A549 treated with CORT108297 at 1 μM for 4 hours (cell line): ENCODE data around the gene BCAN. TPM values are rescaled to one million over a fixed set of nuclear protein-coding genes. Genes with fewer than 3 reads are reported as not detected.

Source experiments
- total RNA-seq: library from RNA; stranded (reverse); fragments of 200-300 nt; extraction: Qiagen RNA extraction; gene quantifications from 5 replicates; pipeline ENCODE4 v1.2.3, GENCODE V29; 2022

Gene BCAN
- total RNA-seq = 0.05 to 0.12 TPM in 2 of 5 replicates, not detected in the others

GRCh38 chr1:156641761-156642264 is at the start of gene BCAN:
Gene BCAN (plus strand): TSS chr1:156642117. CDS start chr1:156646055, 3,938 bp downstream.

GRCh38 chr1:156601122-156601830 is 40.6 kb upstream of the BCAN start, which contains the start of gene GPATCH4:
Gene GPATCH4 (minus strand): TSS chr1:156601479.

DNA sequence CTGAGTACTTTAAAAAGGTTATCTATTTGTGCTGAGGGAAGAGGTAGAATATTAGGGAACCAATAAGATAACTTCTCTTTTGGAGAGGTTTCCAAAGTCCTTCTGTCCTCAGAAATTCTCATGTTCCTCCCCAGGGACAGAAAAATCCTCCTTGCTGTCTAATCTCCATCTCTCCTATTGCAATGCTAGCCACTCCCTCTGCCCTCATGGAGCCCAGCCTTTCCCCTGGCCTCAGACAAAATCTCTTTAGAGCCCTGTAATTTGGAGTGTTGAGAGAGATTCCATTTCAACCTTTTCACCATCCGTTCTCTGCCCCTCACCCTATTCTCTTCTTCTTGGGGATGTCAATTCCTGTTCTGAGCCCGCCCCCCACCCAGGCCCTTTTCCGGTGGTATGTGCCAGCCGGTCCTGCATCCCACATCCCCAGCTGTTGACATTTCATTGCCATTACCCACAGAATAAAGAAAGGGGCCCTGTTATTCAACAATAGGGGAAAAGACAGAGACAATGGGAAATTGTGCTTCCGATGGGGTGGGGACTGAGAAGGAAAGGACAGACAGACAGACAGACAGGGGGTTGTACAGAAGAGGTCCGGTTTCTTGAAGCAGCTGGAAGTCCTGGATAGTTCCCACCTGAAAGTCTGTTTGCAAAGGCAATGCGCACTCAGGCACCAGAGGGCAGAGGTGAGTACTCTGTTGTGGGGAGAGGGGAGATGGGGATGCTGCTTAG is 22.9 kb upstream of the BCAN start, which contains the start of gene HAPLN2:
TSS of gene HAPLN2 (plus strand) at position 563 of the 729 bp plus-strand sequence. CDS start 4,076 bp downstream, outside the sequence.

GRCh38 chr1:156676820-156677615 is 35.1 kb downstream of the BCAN start, which contains the start of gene NES:
Gene NES (minus strand): TSS chr1:156677407. CDS start chr1:156677264, 143 bp downstream.

DNA sequence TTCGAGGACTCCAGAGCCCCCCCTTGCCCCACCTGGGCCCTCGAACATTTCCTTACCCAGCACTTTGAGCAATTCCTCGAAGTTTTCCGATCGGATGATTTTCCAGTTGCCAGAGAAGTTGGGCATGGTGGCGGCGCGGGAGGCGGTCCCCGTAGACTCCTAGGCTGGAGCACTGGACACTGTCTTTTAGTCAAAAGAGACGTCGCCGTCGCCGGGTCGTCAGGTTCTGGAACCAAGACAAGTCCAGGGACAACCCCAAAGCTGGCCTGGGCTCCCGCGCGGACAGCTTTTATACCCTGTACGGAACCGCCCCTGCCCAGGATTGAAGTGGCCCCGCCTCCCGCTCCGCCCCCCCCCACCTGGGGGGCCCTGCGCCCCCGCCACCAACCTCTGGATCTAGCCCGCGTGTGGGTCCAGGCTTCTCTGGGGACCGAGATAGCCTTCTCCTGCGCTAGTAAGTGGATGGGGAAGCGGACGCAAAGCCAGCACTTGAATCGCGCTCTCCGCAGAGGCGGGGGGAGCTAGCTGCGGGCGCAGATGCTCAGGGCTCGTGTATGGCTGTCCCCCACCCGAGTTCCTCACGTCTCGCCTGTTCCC is 63.5 kb downstream of the BCAN start, which contains the start of gene CRABP2:
TSS of gene CRABP2 (minus strand) at position 263 of the 597 bp plus-strand sequence. CDS start at position 126, 137 bp downstream.

Other genes starting within 250 kb of the BCAN start
- 20.9 to 35.5 TPM (median 30.3 TPM) in 5 replicates for gene MEF2D, start 141.3 kb upstream of the BCAN start, total RNA-seq
- gene IQGAP3, start 69.6 kb upstream of the BCAN start, total RNA-seq = 12.2 to 20.9 TPM (median 18.6 TPM) in 5 replicates
- not detected in 5 replicates for gene TTC24, start 62.4 kb upstream of the BCAN start, total RNA-seq
- gene NAXE, start 50.3 kb upstream of the BCAN start, total RNA-seq = 133 to 172 TPM (median 169 TPM) in 5 replicates
- gene GPATCH4, start 40.6 kb upstream of the BCAN start, total RNA-seq = 62.7 to 97.9 TPM (median 67.4 TPM) in 5 replicates
- gene HAPLN2, start 22.7 kb upstream of the BCAN start, total RNA-seq = 0.14 to 0.21 TPM (median 0.14 TPM) in 3 of 5 replicates, not detected in the others
- gene NES, start 35.3 kb downstream of the BCAN start, total RNA-seq = 1.2 to 1.5 TPM (median 1.3 TPM) in 5 replicates
- 10.1 to 14.1 TPM (median 11.0 TPM) in 5 replicates for gene CRABP2, start 63.5 kb downstream of the BCAN start, total RNA-seq
- gene METTL25B, start 86.4 kb downstream of the BCAN start, total RNA-seq = 20.7 to 26.6 TPM (median 25.5 TPM) in 5 replicates
- 39.8 to 52.9 TPM (median 44.0 TPM) in 5 replicates for gene ISG20L2, start 86.6 kb downstream of the BCAN start, total RNA-seq
- 173 to 203 TPM (median 195 TPM) in 5 replicates for gene MRPL24, start 99.0 kb downstream of the BCAN start, total RNA-seq
- gene HDGF, start 109.6 kb downstream of the BCAN start, total RNA-seq = 422 to 452 TPM (median 434 TPM) in 5 replicates
- 71.8 to 77.9 TPM (median 77.7 TPM) in 5 replicates for gene PRCC, start 125.4 kb downstream of the BCAN start, total RNA-seq
- 2.8 to 5.1 TPM (median 3.9 TPM) in 5 replicates for gene SH2D2A, start 174.7 kb downstream of the BCAN start, total RNA-seq
- gene INSRR, start 217.0 kb downstream of the BCAN start, total RNA-seq = 0.01 TPM in 1 of 5 replicates, not detected in the others
- gene NTRK1, start 218.7 kb downstream of the BCAN start, total RNA-seq = 0.06 to 0.15 TPM (median 0.12 TPM) in 5 replicates